ENCODE measurements around the gene UGT3A2. TPM values are rescaled to one million over a fixed set of nuclear protein-coding genes. Genes with fewer than 3 reads are reported as not detected.
A peak's percentile ranks its signal among the peaks of the same experiment; 100 is the strongest.

UGT3A2 gene
- polyA plus RNA-seq, 1 of the 3 experiments (the other 2 are of a cell fraction) = 0.05 TPM

DNA sequence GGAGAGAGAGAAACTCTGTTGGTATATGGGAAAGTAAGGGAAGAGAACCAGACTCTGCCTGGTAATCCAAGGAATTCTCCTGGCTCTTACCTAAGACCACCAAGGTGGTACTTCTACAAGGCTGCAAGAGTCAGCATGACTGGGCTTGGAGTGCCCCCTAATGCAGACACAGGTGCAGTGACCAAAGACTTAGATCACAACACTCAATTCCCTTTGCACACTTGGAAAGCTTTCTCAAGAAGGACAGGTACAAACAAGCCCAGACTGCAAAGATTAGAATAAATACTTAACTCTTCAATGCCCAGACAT lies 25.2 kb downstream of the UGT3A2 start:
- Histone ChIP-seq H2AFZ (ENCODE audit: low read depth) (no peak overlapping the region), H3K9me2 (no peaks in the 10 kb centered on the region), H3K4me2 (no peak overlapping the region), H3K79me2 (ENCODE audit: insufficient read depth) (no peaks in the 10 kb centered on the region), H3K27ac (ENCODE audit: low read depth in 2 of 2, low read length in 1 of 2) (no peak overlapping the region), H3K9me3 (no peaks in the 10 kb centered on the region), H3K36me3 (replicated peaks in 1 of 2; ENCODE audit: control insufficient read depth in 1 of 2, insufficient read depth in 2 of 2, low read length in 1 of 2) (no peaks in the 10 kb centered on the region), H4K20me1 (ENCODE audit: insufficient read depth) (no peaks in the 10 kb centered on the region), H3K4me3 (ENCODE audit: low read depth in 2 of 2, low read length in 1 of 2) (no peak overlapping the region), H3F3A (replicated peaks; ENCODE audit: insufficient read depth) (no peaks in the 10 kb centered on the region), H3K27me3 (ENCODE audit: insufficient read depth) (no peaks in the 10 kb centered on the region), H3K9ac (no peak overlapping the region), H3K4me1 (ENCODE audit: control insufficient read depth in 1 of 2, insufficient read depth in 2 of 2, low read depth in 1 of 2, low read length in 1 of 2) (no peaks in the 10 kb centered on the region)
- DNase-seq = no peak
- TF ChIP-seq RXRA (IDR thresholded peaks at IDR 0.05; ENCODE audit: borderline replicate concordance, low read depth) (no peak), RAD21 (IDR thresholded peaks at IDR 0.05; ENCODE audit: low read length) (peak; percentile 54)
- POLR2A ChIA-PET = no interaction called here
- CTCF ChIA-PET = interaction anchor here (0.8 to 1.7 kb wide), 2 partner anchors 9 to 38 kb away, joined by 4 to 9 read pairs; no protein-coding TSS in a partner anchor

- no peaks in the 10 kb centered on the region for H4K20me1 ChIP-seq (ENCODE audit: insufficient read depth)
Measured at GRCh38 chr5:36040651-36041536, 25.8 kb downstream of the UGT3A2 start.

More at GRCh38 chr5:36040651-36041536, 25.8 kb downstream of the UGT3A2 start:
- Histone ChIP-seq H3K4me1 (ENCODE audit: control insufficient read depth in 1 of 2, insufficient read depth in 2 of 2, low read depth in 1 of 2, low read length in 1 of 2) (no peaks in the 10 kb centered on the region), H3K36me3 (replicated peaks in 1 of 2; ENCODE audit: control insufficient read depth in 1 of 2, insufficient read depth in 2 of 2, low read length in 1 of 2) (no peaks in the 10 kb centered on the region), H3K4me3 (ENCODE audit: low read depth in 2 of 2, low read length in 1 of 2) (no peak overlapping the region), H3K9me2 (no peaks in the 10 kb centered on the region), H3K27ac (ENCODE audit: low read depth in 2 of 2, low read length in 1 of 2) (no peak overlapping the region), H2AFZ (ENCODE audit: low read depth) (no peak overlapping the region), H3K9ac (no peak overlapping the region), H3K79me2 (ENCODE audit: insufficient read depth) (no peaks in the 10 kb centered on the region), H3K27me3 (ENCODE audit: insufficient read depth) (no peaks in the 10 kb centered on the region), H3F3A (replicated peaks; ENCODE audit: insufficient read depth) (no peaks in the 10 kb centered on the region), H3K4me2 (no peak overlapping the region), H3K9me3 (no peaks in the 10 kb centered on the region)
- DNase-seq = no peak
- CTCF ChIA-PET = interaction anchor here (0.8 to 1.7 kb wide), 2 partner anchors 9 to 38 kb away, joined by 4 to 9 read pairs; no protein-coding TSS in a partner anchor
- 22% methylated on average over 2 of the region's 3 CpGs for WGBS (ENCODE audit: low lambda C conversion rate)
- POLR2A ChIA-PET = no interaction called here
- TF ChIP-seq POLR2AphosphoS5 (IDR thresholded peaks at IDR 0.05; ENCODE audit: low read depth, low read length) (no peak), FOSL2 (IDR thresholded peaks at IDR 0.05; ENCODE audit: borderline replicate concordance, low read depth) (no peak), FOXJ3 (CRISPR knock-in tag; IDR thresholded peaks at IDR 0.05) (no peak), EZH2phosphoT487 (IDR thresholded peaks at IDR 0.05; ENCODE audit: borderline replicate concordance, low read depth) (no peak), TAF1 (IDR thresholded peaks at IDR 0.05; ENCODE audit: borderline replicate concordance, low read depth, low read length) (no peak), FOXM1 (IDR thresholded peaks at IDR 0.05; ENCODE audit: low read depth) (no peak)
- TF ChIP-seq, protein P1, sequence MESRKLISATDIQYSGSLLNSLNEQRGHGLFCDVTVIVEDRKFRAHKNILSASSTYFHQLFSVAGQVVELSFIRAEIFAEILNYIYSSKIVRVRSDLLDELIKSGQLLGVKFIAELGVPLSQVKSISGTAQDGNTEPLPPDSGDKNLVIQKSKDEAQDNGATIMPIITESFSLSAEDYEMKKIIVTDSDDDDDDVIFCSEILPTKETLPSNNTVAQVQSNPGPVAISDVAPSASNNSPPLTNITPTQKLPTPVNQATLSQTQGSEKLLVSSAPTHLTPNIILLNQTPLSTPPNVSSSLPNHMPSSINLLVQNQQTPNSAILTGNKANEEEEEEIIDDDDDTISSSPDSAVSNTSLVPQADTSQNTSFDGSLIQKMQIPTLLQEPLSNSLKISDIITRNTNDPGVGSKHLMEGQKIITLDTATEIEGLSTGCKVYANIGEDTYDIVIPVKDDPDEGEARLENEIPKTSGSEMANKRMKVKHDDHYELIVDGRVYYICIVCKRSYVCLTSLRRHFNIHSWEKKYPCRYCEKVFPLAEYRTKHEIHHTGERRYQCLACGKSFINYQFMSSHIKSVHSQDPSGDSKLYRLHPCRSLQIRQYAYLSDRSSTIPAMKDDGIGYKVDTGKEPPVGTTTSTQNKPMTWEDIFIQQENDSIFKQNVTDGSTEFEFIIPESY (IDR thresholded peaks at IDR 0.05; ENCODE audit: borderline replicate concordance, low read depth) = no peak
- TF ChIP-seq, protein P2, sequence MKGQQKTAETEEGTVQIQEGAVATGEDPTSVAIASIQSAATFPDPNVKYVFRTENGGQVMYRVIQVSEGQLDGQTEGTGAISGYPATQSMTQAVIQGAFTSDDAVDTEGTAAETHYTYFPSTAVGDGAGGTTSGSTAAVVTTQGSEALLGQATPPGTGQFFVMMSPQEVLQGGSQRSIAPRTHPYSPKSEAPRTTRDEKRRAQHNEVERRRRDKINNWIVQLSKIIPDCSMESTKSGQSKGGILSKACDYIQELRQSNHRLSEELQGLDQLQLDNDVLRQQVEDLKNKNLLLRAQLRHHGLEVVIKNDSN (IDR thresholded peaks at IDR 0.05; ENCODE audit: borderline replicate concordance, low read depth) = no peak
